Mammary epithelial cell (primary cell): Measurements from ENCODE around the gene ACTN1.

Experiments used
- CTCF ChIP-seq, 2 donors: IDR thresholded peaks in 1 of 2; conservative IDR thresholded peaks in 1 of 2; 2 replicates each; pipeline ENCODE4 v1.5.1; 2011 to 2012; ENCODE audit warnings: inconsistent platforms in 2 of 2, low read length in 2 of 2, mild to moderate bottlenecking in 2 of 2, control low read depth in 1 of 2, low read depth in 1 of 2; ENCODE audit not compliant: insufficient read depth in 1 of 2; ENCODE audit errors: extremely low read depth in 1 of 2
- EZH2 ChIP-seq: IDR thresholded peaks from 2 replicates; pipeline ENCODE4 v1.6.1; 2012; ENCODE audit warnings: low read length, inconsistent platforms, borderline replicate concordance

GRCh38 chr14:68866991-68867533 lies 112.0 kb downstream of the ACTN1 start:
- TF ChIP-seq CTCF (conservative IDR thresholded peaks at IDR 0.05 in 1 of 2, IDR thresholded peaks at IDR 0.05 in 1 of 2; ENCODE audit: extremely low read depth in 1 of 2, insufficient read depth in 1 of 2, low read depth in 1 of 2, low read length in 2 of 2) (no peak), EZH2 (no peak)
